ENCODE results near the gene SMAD3.

DNA sequence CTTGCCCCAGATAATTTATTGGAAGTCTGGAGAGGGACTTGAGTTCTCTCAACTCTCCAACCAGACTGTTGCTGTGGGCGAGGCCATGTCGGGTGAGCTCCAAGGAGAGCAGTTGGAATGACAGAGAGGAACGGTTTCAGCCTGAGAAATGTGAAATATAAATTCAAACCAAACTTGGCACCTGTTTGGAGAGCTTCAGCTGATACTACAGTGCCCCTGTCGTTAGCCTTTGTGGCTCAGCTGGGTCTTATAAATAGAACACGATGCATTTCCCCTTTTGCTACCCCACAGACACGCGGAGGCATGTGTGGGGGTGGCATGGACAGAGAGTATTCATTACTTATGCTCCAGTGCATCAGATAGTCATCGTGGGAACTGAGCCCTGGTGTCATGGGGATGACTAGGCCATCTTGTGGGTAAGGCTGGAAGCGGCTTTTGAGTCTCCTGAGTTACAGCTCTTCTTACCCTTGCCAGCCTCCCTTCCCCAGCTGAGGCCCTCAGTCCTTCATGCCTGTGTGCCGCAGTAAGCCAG is 15.6 kb downstream of the SMAD3 start:
- TF ChIP-seq, protein P1, sequence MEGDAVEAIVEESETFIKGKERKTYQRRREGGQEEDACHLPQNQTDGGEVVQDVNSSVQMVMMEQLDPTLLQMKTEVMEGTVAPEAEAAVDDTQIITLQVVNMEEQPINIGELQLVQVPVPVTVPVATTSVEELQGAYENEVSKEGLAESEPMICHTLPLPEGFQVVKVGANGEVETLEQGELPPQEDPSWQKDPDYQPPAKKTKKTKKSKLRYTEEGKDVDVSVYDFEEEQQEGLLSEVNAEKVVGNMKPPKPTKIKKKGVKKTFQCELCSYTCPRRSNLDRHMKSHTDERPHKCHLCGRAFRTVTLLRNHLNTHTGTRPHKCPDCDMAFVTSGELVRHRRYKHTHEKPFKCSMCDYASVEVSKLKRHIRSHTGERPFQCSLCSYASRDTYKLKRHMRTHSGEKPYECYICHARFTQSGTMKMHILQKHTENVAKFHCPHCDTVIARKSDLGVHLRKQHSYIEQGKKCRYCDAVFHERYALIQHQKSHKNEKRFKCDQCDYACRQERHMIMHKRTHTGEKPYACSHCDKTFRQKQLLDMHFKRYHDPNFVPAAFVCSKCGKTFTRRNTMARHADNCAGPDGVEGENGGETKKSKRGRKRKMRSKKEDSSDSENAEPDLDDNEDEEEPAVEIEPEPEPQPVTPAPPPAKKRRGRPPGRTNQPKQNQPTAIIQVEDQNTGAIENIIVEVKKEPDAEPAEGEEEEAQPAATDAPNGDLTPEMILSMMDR (conservative IDR thresholded peaks at IDR 0.05), result no peak
- no peak for TF ChIP-seq EZH2 (IDR thresholded peaks at IDR 0.05; ENCODE audit: low read depth)

Measured in PC-9 (cell line).